ENCODE measurements around the gene PTP4A2. TPM values are rescaled to one million over a fixed set of nuclear protein-coding genes. Genes with fewer than 3 reads are reported as not detected.

The PTP4A2 gene
- total and polyA plus RNA-seq, 2 of the 13 experiments (the other 11 are each of a cell fraction or from before 2014, with no cell fraction given), result 173 to 225 TPM

- no peak for TF ChIP-seq GPBP1L1 (CRISPR knock-in tag; IDR thresholded peaks at IDR 0.05)
- TF ChIP-seq SOX5 (CRISPR knock-in tag; IDR thresholded peaks at IDR 0.05; ENCODE audit: borderline replicate concordance), result peak; percentile 45; the same call in 1 of the 2 replicates
- TF ChIP-seq CTCF (CRISPR knock-in tag; IDR thresholded peaks at IDR 0.05), result no peak
- TF ChIP-seq SOX13 (IDR thresholded peaks at IDR 0.05), result no peak
- peak in 1 of 2 experiments; percentile 50; a peak in 1 of 4 replicates for TF ChIP-seq SOX13 (CRISPR knock-in tag; conservative IDR thresholded peaks at IDR 0.05 in 1 of 2, IDR thresholded peaks at IDR 0.05 in 1 of 2)
Measured at GRCh38 chr1:31931593-31932225, 6.5 kb downstream of the PTP4A2 start (continued).

GRCh38 chr1:31930836-31931592 lies 7.2 kb downstream of the PTP4A2 start:
- in situ Hi-C loops (cut with HindIII; ENCODE audit: extremely low pct_ligation_motif_present, low pct_unique_long_range_greater_than_20kb), result no loop called here
- intact Hi-C loops (cut with micrococcal nuclease; ENCODE audit: unreplicated experiment), result no loop called here
- no peak overlapping the region for H3K9ac ChIP-seq (ENCODE audit: insufficient read depth, low read depth, low read length)
- H2AFZ ChIP-seq (ENCODE audit: low read length), result no peak overlapping the region
- H3K79me2 ChIP-seq (ENCODE audit: insufficient read depth, low read length), result peaks cover 96% of the 10 kb centered on the region
- no peak overlapping the region for H3K27ac ChIP-seq (ENCODE audit: extremely low read length, insufficient read depth, low read length)
- BruUV-seq (replicated peaks), result no TSS peak
- peak overlapping the region; percentile 18; the same call in 1 of the 2 replicates for H3K4me2 ChIP-seq (ENCODE audit: low read depth, low read length)
- H3K27me3 ChIP-seq (ENCODE audit: control insufficient read depth in 1 of 2, insufficient read depth in 2 of 2, low read length in 2 of 2), result no peaks in the 10 kb centered on the region
- POLR2A ChIA-PET, result interaction anchor here (1.0 kb wide), 1 partner anchor 24 kb away, joined by 3 read pairs; no protein-coding TSS in a partner anchor
- CTCF ChIA-PET (ENCODE audit: low intra/inter-chr PET ratio, low total read pairs), result no interaction called here
- DNase-seq (ENCODE audit: low spot score) (no peak), ATAC-seq (no peak), FAIRE-seq (no peak)
- H4K20me1 ChIP-seq (ENCODE audit: insufficient read depth, low read length), result peaks cover 92% of the 10 kb centered on the region
- 0 out of 5 replicates have a peak, but pooled peaks cover 0 to 2% of the 10 kb centered on the region in 2 experiments for H3K36me3 ChIP-seq (replicated peaks in 1 of 2; ENCODE audit: control insufficient read depth in 1 of 2, insufficient read depth in 2 of 2, low read length in 2 of 2)
- TF ChIP-seq TOE1 (CRISPR knock-in tag; IDR thresholded peaks at IDR 0.05) (no peak), ZNF3 (CRISPR knock-in tag; IDR thresholded peaks at IDR 0.05) (no peak), STAG1 (CRISPR knock-in tag; IDR thresholded peaks at IDR 0.05) (no peak), SMC3 (IDR thresholded peaks at IDR 0.05; ENCODE audit: low read length) (no peak)
- H3K4me1 ChIP-seq (ENCODE audit: insufficient read depth, low read length), result peaks cover 81% of the 10 kb centered on the region
- no peaks in the 10 kb centered on the region for H3K9me3 ChIP-seq (ENCODE audit: low read length)
- 76% methylated on average over 7 of the region's 7 CpGs for WGBS (ENCODE audit: low lambda C conversion rate)
- no peak overlapping the region for H3K4me3 ChIP-seq (replicated peaks in 1 of 3; ENCODE audit: insufficient read depth in 1 of 3, low read depth in 2 of 3, low read length in 3 of 3)

Data from HepG2 (cell line).